ENCODE results near the gene AMMECR1.

Gene AMMECR1

DNA sequence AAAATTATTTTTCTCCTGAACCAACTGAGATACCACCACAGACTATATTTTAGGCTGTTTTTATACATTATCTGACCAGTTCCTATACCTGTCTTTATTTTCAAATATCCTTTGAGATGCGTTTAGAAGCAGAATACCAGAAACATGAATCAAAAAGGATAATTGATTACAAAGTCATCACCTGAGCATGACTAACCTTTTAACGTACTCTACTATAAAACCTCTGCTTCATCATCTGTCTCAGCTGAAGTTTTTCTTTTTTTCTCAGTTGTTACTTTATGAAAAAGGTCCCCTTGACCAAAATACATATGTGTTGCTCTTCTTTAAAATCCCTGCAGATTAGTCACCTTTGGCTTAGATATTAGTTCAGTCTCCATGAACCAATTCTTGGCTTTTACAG is 109.8 kb downstream of the AMMECR1 start:
- DNase-seq = no peak

DNA sequence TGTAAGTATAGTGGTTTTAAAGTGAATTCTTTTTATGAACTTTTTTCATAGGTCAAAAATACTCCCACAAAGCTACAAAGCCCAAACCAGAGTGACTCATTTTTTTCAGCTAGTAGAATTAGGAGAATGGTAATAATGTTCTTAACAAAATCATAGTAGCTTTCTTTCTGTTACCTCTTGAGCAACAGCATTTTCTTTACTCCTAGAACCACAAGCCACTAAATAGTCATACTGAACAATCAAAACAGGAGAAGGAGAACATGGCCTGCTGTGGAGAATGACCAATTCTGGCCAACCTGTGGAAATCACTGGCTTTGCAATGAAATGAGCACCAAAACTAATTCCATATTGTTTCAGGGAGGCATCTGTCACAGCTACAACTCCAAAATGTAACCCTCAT is 112.9 kb downstream of the AMMECR1 start:
- DNase-seq = no peak

DNA sequence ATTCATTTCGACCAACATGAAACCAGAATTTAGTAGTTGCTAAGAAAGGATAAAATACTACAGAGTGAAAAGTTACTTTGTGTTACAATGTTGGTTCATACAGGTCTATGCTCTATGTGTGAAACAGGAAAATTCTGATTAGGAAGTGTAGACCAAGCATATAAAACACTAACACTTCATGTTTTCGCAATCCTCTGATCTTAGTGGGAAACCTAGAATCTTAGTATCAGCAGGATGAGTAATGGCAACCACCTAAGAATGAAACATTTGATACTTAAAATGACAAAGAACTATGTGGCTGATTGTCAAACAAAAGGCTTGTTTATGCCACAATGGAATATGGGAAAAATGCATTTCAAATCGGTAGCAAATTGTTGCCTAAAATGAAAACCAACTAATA is 116.1 kb downstream of the AMMECR1 start:
- no peak for DNase-seq

DNA sequence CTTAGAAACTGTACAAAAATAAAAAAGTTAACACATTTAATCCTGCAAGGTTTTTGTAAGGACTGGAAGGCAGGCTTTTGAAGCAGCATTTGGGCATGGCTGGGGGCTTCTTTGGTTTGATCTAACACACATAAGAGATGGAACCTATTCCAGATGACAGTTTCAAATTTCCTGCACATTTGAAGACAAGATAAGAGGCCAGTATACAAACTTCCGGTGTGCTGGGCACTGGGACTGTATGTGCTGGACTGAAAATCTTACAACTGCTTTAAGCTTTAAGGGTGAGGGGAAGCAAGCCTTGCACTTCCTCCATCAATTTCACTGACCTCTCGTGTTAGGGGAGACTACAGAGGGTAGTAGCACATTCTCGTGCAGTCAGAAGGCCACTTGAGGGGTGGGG is 122.9 kb downstream of the AMMECR1 start:
- DNase-seq = no peak

DNA sequence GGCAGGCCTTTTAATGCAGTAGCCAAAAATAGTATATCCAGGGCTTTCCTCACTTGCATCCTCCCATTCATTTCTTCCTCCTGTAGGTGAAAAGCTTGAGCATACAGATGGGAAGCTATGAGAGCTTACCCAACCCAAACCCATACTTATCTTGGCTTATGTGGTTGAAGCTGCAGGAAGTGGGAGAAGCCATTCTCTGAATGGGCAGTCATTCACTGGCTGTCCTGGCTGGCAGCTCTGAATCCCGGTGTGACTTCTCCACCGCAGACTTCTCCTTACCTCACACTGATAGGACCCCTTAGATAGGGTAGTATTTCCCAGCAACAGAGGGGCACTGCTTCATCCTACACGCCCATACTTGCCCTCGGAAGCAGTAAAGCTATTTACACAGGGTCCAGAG is 125.4 kb downstream of the AMMECR1 start:
- DNase-seq = no peak

DNA sequence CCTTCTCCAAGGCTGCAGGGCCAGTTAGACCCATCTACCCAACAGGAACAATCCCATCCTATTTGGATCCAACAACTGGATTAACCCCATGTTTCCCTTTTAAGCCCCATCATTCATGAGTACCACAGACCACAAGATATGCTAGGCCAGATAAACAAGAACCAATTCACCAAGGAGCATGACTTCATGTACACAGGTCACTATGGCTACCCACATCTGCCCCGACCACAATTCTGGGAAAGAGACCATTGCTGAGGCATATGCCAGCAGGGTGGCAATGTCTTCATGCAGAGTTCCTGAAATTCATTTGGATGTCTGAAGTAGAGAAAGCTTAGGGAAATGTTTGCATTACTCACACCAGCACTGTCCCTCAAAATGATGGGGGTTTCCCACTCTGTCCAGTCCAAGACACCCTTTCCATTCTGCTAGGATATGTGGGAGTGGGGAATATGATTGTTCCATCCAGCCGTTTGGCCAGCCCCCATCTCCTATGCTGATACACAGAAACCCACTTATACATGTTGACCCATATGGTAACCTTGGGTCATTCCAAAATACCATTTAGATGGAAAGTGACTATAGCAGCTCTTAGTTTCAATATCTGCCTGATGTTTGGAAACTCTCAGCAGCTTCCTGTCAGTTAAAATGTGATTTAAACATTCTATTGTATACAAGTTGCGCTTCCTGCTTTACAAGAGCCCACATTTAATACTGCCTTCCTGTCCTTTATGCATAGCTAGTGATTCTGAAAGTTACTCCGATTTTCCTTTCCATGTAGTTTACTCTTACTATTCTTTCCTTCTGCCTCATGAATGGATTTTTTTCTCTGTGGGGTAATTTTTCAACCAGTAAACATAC is 129.0 kb downstream of the AMMECR1 start:
- no peak for DNase-seq

DNA sequence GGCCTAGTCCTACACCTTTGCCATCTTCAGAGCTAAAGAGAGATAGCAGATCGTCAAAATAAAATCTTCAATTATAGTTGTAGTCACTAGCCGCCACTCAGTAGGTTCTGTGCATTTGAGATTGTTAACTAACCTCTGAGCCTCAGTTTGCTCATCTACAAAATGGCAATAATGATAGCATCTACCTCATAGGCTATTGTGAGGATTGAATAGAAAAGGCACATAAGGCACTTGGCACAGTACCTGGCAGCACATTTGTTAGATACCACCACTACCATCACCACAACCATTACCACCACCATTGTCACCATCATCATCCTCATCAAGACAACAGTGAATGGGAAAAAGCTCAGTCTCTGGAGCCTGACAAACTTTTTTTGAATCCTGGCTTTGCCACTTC is 134.6 kb downstream of the AMMECR1 start:
- no peak for DNase-seq

DNA sequence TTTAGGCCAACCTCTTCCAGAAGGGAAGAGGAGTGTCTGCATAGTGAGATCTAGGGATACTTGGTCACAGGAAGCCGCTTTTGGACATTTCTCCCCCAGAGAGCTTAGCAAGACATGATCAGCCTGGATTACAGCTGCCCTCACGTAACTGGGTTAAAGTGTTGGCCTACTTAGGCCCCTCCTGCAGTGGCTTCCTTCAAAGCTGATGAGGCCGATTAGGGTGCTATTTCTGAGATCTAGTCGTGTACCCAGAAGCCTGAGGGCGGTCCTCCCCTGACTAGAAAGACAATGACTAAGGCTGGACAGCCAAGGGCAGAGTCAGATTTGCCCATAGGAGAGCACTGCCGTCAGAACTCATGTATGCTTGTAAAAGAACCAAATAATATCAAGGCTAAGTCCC is 135.0 kb downstream of the AMMECR1 start:
- DNase-seq = no peak

DNA sequence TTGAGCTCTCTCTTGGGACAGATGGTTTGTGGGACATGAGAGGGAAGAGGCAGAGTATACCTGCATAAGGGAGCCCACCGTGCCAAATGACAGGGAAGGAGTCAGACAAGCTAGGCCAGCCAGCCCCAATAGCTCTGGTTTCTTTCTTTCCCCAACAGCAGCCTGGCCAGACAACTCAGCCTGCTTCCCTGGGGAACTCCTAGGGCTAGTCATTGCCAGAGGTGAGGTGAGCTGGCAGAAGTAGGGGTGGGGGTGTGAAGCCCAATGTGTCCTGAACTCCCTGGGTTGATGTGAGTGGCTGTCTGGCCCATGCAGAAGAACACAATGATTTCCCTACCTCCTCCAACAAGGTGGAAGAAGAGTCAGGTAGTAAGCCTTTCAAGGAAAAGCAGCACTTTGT is 135.5 kb downstream of the AMMECR1 start:
- peak; percentile 5 for DNase-seq

DNA sequence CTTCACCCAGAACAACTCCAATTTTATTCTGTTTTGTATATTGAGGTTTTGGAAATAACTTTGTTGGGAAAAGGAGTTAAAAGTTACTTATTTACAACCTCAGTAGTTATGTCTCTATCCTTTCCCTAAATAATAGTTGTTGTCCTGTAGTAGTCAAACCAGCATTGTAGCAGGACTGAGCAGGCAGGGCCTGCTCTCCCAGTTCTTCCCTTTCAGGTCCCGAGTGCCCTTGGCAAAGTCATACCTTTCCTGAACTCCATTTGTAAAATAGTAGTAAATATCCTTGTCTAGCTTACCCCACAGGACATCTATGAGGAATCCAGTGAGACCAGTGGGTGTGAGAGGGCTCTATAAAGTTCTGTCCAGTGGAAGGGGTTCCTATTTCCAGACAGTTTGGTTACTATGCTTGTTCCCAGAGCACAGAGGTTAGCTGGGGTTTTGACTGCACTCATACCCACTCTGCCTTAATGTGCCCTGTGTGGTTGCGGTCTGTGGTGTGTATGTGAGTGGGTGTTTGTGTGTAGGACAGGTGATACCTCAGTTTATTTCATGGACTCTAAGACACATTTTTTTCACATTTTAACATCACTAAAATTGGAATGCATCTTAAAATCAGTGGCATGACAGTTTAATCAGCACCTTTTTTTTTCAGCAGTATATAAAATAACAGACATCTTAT is 136.3 kb downstream of the AMMECR1 start:
- no peak for DNase-seq

DNA sequence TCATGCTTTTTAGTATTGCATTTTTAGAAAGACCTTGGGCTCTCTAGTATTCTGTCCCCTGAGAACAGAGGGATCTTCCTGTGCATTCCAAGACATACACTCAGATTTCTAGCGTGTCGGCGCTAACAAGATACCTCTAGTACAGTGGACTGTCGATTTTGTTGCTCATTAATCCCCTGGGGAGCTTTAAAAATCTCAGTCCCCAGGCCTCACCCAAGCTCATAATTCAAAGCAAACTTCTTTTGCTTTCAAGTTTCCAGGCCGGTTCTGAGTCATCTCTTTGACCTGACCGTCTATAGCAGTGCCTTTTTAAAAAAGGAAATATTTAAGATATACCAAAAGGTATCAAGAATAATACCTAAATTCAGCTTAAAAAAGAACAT is 137.0 kb downstream of the AMMECR1 start:
- DNase-seq = no peak

DNA sequence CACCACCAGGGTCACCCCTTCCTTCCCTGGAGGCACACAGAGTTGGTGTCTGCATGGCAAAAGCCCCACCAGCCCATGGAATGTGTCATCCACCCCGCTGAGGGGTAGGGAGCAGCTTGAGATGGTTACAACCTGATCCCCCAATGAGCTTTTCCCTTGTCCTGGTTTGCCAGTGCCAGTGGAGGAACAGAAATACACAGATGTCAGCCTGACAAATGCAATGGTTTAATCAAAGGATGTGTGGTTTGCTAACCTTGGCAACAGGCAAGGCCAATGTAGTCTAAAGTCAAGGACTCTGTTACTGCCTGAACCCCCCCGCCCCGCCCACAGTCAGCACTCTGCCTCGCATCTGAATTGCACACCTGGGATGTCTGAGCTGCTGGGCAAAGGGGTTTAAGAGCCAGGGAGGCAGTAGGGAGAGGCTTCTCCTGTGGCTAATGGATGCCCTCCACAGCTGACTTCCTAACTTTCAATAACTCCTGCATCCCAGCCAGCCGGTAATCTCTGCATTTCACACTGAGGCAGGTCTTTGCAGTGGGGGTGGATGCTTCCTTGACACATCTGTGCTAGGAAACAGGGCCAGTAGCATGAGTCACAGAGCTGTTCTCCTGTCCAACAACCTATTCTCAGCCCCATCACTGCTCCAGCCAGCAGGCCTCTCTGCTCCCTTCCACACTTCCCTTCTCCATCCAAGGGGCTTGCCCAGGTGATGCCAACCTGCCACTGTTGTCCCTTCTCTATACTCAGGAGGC is 137.5 kb downstream of the AMMECR1 start:
- DNase-seq = no peak

DNA sequence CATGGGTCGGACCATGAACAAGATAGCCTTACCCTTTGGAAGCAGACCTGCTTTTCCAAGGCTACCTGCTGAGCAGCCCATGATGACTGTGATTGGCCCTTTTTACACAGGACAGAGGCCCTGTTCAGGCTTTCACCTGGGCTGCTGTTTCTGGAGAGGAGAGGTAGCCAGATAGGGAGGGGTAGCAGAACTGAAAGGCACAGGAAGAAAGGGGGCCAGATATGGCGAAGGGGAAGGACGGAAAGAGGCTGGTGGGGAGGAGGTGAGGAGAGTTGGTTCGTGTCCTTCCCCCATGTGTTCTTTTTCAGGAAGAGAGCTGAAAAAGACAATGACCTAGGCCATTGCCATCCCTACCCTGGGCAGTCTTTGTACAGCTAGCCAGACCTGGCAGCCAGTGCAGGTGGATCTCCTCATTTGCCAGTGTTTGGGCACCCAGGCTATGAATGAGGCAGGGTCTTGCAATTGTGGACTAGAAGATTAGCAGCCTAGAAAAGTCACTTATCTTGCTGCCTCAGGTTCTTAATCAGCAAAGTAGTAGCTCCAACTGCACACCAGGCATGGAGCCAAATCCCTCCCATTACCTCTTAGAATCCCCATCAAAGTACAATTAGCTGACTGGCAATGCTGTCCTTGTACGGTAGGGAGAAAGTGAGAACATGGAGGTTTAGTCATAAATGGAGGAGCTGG is 139.6 kb downstream of the AMMECR1 start:
- DNase-seq = no peak

DNA sequence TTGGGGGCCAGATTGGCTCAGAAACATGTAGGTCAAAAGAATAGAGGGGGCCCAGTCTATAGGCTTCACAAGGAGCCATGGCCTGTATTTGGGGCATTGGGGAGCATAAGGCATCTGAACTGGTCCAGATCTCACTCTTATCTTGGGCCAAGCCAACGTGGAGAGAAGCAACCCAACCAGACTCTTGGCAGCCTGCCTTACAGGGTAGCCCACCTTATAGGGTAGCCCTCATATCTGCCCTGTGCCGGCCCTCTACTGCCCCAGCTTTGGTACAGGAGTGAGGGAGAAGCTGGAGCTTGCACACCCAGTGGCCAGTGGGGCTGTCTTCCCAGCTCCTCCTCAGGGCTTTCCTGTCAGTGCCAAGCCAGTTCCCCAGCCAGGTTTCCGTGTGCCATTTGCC is 142.2 kb downstream of the AMMECR1 start:
- no peak for DNase-seq

DNA sequence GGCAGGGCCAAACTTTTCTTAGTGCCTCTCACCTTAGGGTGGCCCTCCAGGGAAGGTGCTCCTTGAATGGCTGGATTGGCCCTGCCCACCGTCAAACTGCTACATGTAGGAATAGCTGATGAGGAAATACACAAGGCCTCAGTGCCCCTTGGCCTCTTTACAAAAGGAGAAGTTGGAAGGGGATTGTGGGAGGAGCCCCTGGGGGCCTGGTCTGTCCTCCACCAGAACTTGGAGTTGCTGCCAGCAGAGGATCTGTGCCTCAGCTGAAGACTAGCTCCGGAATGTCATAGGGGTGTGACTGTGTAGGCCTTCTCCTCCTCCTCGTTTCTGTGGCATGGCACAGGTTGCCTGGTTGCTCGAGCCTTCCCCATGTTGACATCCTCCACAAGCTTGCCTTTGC is 142.7 kb downstream of the AMMECR1 start:
- DNase-seq = no peak

DNA sequence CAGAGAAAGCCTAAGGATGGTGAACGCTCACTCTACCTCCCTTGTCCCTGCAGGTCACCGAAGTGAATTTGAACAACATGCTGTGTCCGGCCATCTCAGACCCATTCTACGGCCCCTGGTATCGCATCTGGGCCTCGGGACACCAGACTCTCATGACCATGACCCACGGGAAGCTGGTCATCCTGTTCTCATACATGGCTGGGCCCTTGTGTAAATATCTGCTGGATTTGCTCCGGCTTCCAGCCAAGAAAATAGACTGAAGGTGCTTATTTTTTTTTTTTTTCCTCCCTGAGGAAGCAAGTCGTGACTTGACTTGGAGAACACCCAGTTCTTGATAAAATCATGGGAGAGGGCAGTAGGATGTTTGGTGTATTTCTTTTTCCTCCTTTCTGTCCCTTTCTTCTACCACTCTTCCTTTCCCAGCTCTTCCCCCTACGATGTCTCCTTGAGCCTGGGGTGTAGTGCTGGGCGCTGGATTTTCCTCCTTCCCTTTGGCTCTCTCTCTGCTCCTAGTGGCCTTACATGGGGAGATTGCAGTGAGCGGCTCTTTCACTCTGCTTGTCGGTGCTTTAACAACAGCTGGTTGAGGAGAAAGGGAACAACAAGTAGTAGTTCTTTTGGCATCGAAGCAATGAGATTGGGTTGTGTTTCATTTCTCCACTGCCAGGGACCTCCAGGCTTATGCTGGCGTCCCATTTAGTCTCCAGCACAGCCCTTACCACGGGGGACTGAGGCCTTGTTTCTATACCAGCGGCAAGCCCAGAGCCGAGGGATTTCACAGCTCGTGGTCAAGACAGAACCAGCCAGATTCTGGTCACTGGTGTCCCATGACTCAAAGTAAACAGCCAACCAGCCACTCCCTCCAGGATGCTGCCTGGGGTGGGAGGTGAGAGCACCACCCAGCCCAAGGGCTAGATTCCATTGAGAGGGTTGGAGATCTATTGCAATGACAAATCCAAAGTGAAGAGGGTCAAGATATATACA is 144.4 kb downstream of the AMMECR1 start:
- no peak for DNase-seq

DNA sequence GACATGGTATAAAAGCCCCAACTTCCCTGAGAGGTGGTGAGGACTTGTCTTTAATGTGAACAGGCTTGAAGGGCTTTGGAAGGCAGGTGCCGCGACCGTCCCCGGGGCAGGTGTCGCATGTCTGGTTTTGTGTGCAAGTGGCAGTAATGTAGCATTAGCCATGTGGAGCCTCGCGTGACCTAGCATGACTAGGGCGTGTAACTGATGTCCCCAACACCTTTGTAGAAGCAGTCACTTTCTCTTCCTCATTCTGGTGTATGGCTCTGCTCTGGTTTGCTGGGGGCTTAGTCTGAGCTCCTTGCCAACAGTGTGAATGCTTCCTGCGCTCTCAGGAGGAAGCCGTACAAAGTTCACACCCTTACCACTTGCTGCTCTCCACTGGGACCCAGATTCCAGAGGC is 145.7 kb downstream of the AMMECR1 start:
- DNase-seq = no peak

DNA sequence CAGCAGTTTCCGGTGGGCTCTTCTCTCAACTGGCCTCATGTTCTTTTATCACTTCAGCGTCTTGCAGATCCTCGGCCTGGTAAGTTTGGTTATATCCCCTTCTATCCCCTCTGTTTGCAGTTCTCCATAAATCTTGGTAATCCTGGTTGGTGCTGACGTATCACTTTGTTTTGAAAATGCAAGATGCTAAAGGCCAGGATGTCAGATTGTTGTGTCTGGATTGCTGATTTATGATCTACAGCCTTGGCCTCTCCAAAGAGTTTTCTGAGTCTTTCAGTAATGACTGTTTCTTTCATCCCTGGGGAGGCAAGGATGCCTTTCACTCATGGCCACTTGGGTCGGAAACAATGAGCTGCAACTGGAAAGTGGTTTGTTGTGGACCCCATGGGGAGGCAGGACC is 146.4 kb downstream of the AMMECR1 start:
- DNase-seq = no peak

DNA sequence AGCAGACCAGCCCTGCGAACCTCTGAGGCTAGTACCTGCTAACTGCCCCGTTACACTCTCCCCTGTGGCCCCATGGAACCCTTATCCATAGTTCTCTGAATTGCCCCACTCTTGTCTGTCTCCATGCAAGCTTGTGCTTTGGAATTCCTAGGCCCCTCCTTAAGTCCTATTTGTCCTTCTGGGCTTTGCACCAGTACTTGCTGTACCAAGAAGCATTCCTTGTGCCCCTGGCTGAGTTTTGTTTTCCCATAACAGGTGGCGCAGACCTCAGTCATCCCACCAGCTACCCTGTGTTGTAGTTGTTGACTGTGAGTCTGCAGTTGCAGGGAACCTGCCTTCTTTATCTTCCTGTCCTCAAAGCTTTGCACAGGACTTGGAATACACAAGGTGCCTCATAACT is 147.9 kb downstream of the AMMECR1 start:
- no peak for DNase-seq

DNA sequence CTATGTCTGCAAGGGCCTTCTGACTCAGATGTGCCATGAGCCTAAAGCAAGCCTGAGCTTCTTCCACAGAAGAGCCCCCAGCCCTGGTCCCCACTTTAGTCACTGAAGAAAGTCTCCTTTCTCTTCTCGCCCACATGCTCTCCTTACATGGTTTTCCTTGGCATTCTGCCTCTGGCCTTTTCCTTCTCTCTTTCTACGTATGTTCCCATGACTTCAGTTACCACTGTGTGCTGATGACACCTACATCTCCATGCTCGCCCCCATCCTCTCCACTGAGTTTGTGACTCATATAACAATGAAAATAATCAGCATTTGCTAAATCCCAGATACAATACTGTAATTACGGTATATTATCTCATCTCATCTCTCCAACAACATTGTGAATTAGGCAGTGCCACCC is 149.3 kb downstream of the AMMECR1 start:
- no peak for DNase-seq

DNA sequence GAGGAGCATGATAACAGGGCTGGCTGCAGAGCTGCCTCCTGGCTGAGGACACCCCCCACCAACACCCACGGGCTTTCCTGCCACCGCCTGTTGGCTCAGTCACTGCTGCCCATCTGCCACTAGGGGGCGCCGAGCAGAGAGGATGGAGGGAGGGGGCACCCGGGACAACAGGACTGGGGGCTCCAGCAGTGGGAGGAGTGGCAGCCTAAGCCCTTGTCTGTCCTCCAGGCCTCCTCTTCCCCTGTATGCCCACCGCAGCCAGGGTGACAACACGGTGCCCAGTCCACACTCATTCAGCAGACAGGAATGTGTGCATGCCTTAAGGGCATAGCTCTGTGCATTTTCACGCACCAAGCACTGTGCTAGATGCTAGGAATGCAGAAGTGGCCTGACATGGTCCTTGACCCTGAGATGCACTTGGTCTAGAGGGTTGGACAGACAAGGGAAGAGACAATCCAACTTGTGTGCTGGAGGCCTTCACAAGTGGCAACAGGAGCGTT is 149.9 kb downstream of the AMMECR1 start:
- peak; percentile 57 for DNase-seq

DNA sequence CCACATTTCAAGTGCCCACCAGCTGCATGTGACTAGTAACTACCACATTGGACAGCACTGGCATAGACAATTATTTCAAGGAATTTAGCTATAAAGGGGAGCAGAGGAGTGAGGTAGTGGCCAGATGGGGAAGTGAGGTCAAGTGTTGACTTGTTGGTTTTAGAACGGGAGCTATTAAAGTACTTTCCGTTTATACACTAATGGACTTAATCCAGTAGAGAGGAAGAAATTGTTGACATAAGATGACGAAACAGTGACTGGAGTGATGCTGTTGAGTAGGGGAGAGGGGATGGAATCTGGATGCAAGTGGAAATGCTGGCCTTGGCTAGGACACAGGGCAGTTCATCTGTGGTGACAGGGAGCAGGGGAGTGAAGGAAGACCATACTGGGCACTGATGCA is 154.4 kb downstream of the AMMECR1 start:
- no peak for DNase-seq

Measured in activated CD4-positive, alpha-beta T cell treated with anti-CD3 and anti-CD28 coated beads for 48 hours (primary cell).